ENCODE data around the gene ARHGAP1. TPM values are rescaled to one million over a fixed set of nuclear protein-coding genes. Genes with fewer than 3 reads are reported as not detected.
"Not testable (repeated sequence)": the region's sequence is repeated elsewhere in the genome, so short reads cannot be mapped to it uniquely, and the experiment has no call there.

ARHGAP1 gene
- total RNA-seq, 1 donor from 2014 or later: 19.2 TPM

GRCh38 chr11:46723359-46723680 lies 22.9 kb upstream of the ARHGAP1 start:
- no peak for DNase-seq (ENCODE audit: low read depth in 2 of 2)

GRCh38 chr11:46722566-46723358 lies 22.3 kb upstream of the ARHGAP1 start:
- no peak for DNase-seq (ENCODE audit: low read depth in 2 of 2)

- no peak for DNase-seq (ENCODE audit: low read depth in 2 of 2)
These were observed 20.9 kb upstream of the ARHGAP1 start for GRCh38 chr11:46721286-46721685.

- DNase-seq (ENCODE audit: low read depth in 2 of 2): no peak
These were observed 19.3 kb upstream of the ARHGAP1 start for GRCh38 chr11:46719543-46720218.

GRCh38 chr11:46719048-46719542 lies 18.7 kb upstream of the ARHGAP1 start, which contains the start of gene F2:
TSS of gene F2 (plus strand) at chr11:46719213. CDS start at chr11:46719236, 23 bp downstream.
- DNase-seq (ENCODE audit: low read depth in 2 of 2): no peak

- peak in 1 of 2 donors; percentile 31 for DNase-seq (ENCODE audit: low read depth in 2 of 2)
These were observed 18.0 kb upstream of the ARHGAP1 start for GRCh38 chr11:46718155-46719019.

- DNase-seq (ENCODE audit: low read depth in 2 of 2): not testable (repeated sequence)
These were observed 17.4 kb upstream of the ARHGAP1 start for GRCh38 chr11:46717825-46718154.

GRCh38 chr11:46712874-46713576 lies 12.6 kb upstream of the ARHGAP1 start:
- DNase-seq (ENCODE audit: low read depth in 2 of 2): no peak

GRCh38 chr11:46711303-46711702 lies 10.9 kb upstream of the ARHGAP1 start:
- no peak for DNase-seq (ENCODE audit: low read depth in 2 of 2)

GRCh38 chr11:46710821-46711269 lies 10.4 kb upstream of the ARHGAP1 start:
- peak in 1 of 2 donors; percentile 85 for DNase-seq (ENCODE audit: low read depth in 2 of 2)

GRCh38 chr11:46709351-46709750 lies 8.9 kb upstream of the ARHGAP1 start:
- DNase-seq (ENCODE audit: low read depth in 2 of 2): not testable (repeated sequence)

- DNase-seq (ENCODE audit: low read depth in 2 of 2): no peak
These were observed 6.5 kb upstream of the ARHGAP1 start for GRCh38 chr11:46706886-46707285.

GRCh38 chr11:46705070-46705688 lies 4.8 kb upstream of the ARHGAP1 start:
- DNase-seq (ENCODE audit: low read depth in 2 of 2): no peak

GRCh38 chr11:46701078-46701654 lies 747 bp upstream of the ARHGAP1 start:
- DNase-seq (ENCODE audit: low read depth in 2 of 2): peak in 1 of 2 donors; percentile 21

- DNase-seq (ENCODE audit: low read depth in 2 of 2): no peak
These were observed 1.8 kb downstream of the ARHGAP1 start for GRCh38 chr11:46698597-46698996.

- no peak for DNase-seq (ENCODE audit: low read depth in 2 of 2)
These were observed 2.7 kb downstream of the ARHGAP1 start for GRCh38 chr11:46697723-46698122.

GRCh38 chr11:46697303-46697702 lies 3.1 kb downstream of the ARHGAP1 start:
- no peak for DNase-seq (ENCODE audit: low read depth in 2 of 2)

GRCh38 chr11:46696212-46696558 lies 4.2 kb downstream of the ARHGAP1 start:
- DNase-seq (ENCODE audit: low read depth in 2 of 2): no peak

GRCh38 chr11:46695345-46696211 lies 4.8 kb downstream of the ARHGAP1 start:
- DNase-seq (ENCODE audit: low read depth in 2 of 2): no peak

All from lung microvascular endothelial cell (primary cell).